Transverse colon (tissue), 4 donors: ENCODE data around the gene SEMA3A. TPM values are rescaled to one million over a fixed set of nuclear protein-coding genes. Genes with fewer than 3 reads are reported as not detected.

Experiments used
- DNase-seq: peaks from one replicate; pipeline ENCODE4 v3.0.0-alpha.2; 2019
- H3K27ac ChIP-seq, 4 donors: fragments of 200-600 bp; sonication (generic); 2 replicates each; pipeline ENCODE4 v1.5.1; 2016 to 2018; ENCODE audit warnings: inconsistent platforms in 4 of 4
- H3K27me3 ChIP-seq: fragments of 200-600 bp; sonication (generic); 2 replicates; pipeline ENCODE4 v1.5.1; 2017; ENCODE audit warnings: inconsistent platforms
- H3K36me3 ChIP-seq, 4 donors: fragments of 200-600 bp; sonication (generic); 2 replicates each; pipeline ENCODE4 v1.5.1; 2017 to 2019; ENCODE audit warnings: inconsistent platforms in 4 of 4
- H3K4me1 ChIP-seq, 4 donors: fragments of 200-600 bp; sonication (generic); 2 replicates each; pipeline ENCODE4 v1.5.1; 2017 to 2020; ENCODE audit warnings: inconsistent platforms in 4 of 4
- H3K4me3 ChIP-seq, 4 donors: fragments of 200-600 bp; sonication (generic); 1 replicate in 1 of 4; 2 replicates in 3 of 4; pipeline versions ENCODE4 v1.5.1 to v1.6.1; 2017 to 2019; ENCODE audit warnings: inconsistent platforms in 4 of 4
- H3K9me3 ChIP-seq, 2 donors: fragments of 200-600 bp; sonication (generic); 2 replicates each; pipeline ENCODE4 v1.5.1; 2017 to 2019; ENCODE audit warnings: inconsistent platforms in 2 of 2
- EP300 ChIP-seq: sonication (generic); formaldehyde crosslinking; IDR thresholded peaks from one replicate; pipeline ENCODE4 v1.6.1; 2017; ENCODE audit warnings: antibody characterized with exemption, low read depth
- POLR2A ChIP-seq: fragments of 450-650 bp; IDR thresholded peaks from one replicate; pipeline ENCODE4 v1.6.1; 2016; ENCODE audit warnings: antibody characterized with exemption, mild to moderate bottlenecking, moderate library complexity
- POLR2AphosphoS5 ChIP-seq, 3 donors: sonication (generic); formaldehyde crosslinking; IDR thresholded peaks; one replicate each; pipeline ENCODE4 v1.6.1; 2016; ENCODE audit warnings: antibody characterized with exemption in 3 of 3
- WGBS, 2 donors: methylation state at CpG; one replicate each; pipeline ENCODE4 v1.1.5; 2018; ENCODE audit warnings: low coverage in 1 of 2; 5-methylcytosine and 5-hydroxymethylcytosine counted together
- in situ Hi-C, 4 donors: fragments of 200-750 bp; cut with MboI; loops; one replicate each; pipeline versions ENCODE4 v1.15.0 to v1.15.1; 2017; ENCODE audit warnings: low sequenced_read_pairs in 3 of 4, low pct_ligation_motif_present in 1 of 4, low pct_unique_long_range_greater_than_20kb in 1 of 4
- intact Hi-C: fragments of 100-400 bp; cut with DNase I; formaldehyde crosslinking; loops from one replicate; pipeline ENCODE4 v1.15.1; 2023; ENCODE audit warnings: low total_unique reads
- total RNA-seq, 4 donors: library from RNA; depleted of rRNA; stranded (reverse); fragments of >200 nt; gene quantifications; one replicate each; pipeline ENCODE4 v1.1.0, GENCODE V29; 2016
- TF ChIP-seq, protein P1 (sequence below), 5 experiments: fragments of 200-600 bp in 3 of 5; fragments of 450-650 bp in 2 of 5; sonication (generic) in 3 of 5; IDR thresholded peaks; 1 replicate in 2 of 5; 2 replicates in 3 of 5; pipeline ENCODE4 v1.5.1; 2016 to 2017; ENCODE audit warnings: antibody characterized with exemption in 5 of 5, inconsistent platforms in 3 of 5, mild to moderate bottlenecking in 2 of 5, moderate library complexity in 1 of 5

The SEMA3A gene
- total RNA-seq, 4 donors from 2014 or later: 1.00 to 8.3 (median 4.7) TPM

- H3K9me3 ChIP-seq: no peaks in the 10 kb centered on the region
- H3K4me3 ChIP-seq: no peak overlapping the region
- intact Hi-C loops: no loop called here
- peaks cover 0 to 13% (median 7%) of the 10 kb centered on the region in 4 donors for H3K4me1 ChIP-seq
- WGBS, 2 donors: 10 to 19% methylated on average over 1 of the region's 1 CpG
- H3K27ac ChIP-seq: no peak overlapping the region
- in situ Hi-C loops: no loop called here
- no peaks in the 10 kb centered on the region for H3K36me3 ChIP-seq
- H3K27me3 ChIP-seq: no peaks in the 10 kb centered on the region
- no peak for DNase-seq
- TF ChIP-seq POLR2A (no peak), POLR2AphosphoS5 (IDR thresholded peaks at IDR 0.05) (no peak), EP300 (no peak)
- TF ChIP-seq, protein P1, sequence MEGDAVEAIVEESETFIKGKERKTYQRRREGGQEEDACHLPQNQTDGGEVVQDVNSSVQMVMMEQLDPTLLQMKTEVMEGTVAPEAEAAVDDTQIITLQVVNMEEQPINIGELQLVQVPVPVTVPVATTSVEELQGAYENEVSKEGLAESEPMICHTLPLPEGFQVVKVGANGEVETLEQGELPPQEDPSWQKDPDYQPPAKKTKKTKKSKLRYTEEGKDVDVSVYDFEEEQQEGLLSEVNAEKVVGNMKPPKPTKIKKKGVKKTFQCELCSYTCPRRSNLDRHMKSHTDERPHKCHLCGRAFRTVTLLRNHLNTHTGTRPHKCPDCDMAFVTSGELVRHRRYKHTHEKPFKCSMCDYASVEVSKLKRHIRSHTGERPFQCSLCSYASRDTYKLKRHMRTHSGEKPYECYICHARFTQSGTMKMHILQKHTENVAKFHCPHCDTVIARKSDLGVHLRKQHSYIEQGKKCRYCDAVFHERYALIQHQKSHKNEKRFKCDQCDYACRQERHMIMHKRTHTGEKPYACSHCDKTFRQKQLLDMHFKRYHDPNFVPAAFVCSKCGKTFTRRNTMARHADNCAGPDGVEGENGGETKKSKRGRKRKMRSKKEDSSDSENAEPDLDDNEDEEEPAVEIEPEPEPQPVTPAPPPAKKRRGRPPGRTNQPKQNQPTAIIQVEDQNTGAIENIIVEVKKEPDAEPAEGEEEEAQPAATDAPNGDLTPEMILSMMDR (IDR thresholded peaks at IDR 0.05): no peak
Observed at GRCh38 chr7:84091318-84091717, 103.3 kb downstream of the SEMA3A start.

GRCh38 chr7:84088802-84089201 lies 105.8 kb downstream of the SEMA3A start:
- no peak overlapping the region for H3K27ac ChIP-seq
- intact Hi-C loops (no loop called here), in situ Hi-C loops (no loop called here)
- no peaks in the 10 kb centered on the region for H3K27me3 ChIP-seq
- H3K9me3 ChIP-seq: no peaks in the 10 kb centered on the region
- H3K4me3 ChIP-seq: no peak overlapping the region
- no peak for DNase-seq
- no peaks in the 10 kb centered on the region for H3K36me3 ChIP-seq
- TF ChIP-seq, protein P1 (IDR thresholded peaks at IDR 0.05): no peak
- TF ChIP-seq POLR2AphosphoS5 (IDR thresholded peaks at IDR 0.05): no peak
- TF ChIP-seq EP300: no peak
- no peak for TF ChIP-seq POLR2A
- H3K4me1 ChIP-seq: peaks cover 0 to 13% (median 7%) of the 10 kb centered on the region in 4 donors
- 40 to 50% methylated on average over 1 of the region's 1 CpG for WGBS, 2 donors

DNA sequence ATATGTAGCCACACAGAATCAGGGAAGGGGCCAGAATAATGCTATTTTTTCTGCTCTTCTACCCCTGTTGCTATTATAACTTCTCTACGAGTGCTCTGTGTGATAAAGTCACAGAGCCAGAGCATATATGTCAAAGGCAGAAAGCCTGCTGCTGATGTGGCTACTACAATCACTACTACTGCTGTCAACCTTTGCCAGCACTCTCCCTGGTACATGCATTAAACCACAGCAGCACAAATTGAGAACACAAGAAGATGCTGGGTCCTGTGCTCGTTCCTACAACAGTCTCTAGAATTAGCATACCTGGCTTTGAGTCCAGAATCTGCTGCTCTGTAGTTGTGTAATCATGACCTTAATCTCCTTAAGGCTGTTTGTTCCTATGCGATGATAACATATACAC lies 108.6 kb downstream of the SEMA3A start:
- intact Hi-C loops: no loop called here

DNA sequence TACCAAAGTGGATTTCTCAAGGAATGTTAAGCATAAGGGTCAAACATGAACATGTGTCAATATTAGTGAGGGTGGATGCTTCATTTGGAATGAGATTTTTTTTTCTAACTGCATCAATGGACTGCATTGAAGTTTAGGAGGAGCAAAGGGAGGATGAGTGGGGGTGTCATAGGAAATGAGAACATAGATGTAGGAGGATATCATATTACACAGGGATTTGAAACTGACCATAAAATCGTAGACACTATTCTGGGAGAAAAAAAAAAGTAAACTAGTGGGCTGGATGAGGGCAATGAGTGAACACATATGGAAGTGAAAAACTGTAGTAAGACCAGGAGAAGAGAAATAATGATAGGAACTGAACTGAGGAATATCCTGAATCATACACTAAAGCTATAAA lies 109.4 kb downstream of the SEMA3A start:
- no peak overlapping the region for H3K27ac ChIP-seq
- H3K36me3 ChIP-seq: no peaks in the 10 kb centered on the region

More for the DNA sequence above, 108.6 kb downstream of the SEMA3A start:
- no peaks in the 10 kb centered on the region for H3K36me3 ChIP-seq
- H3K4me1 ChIP-seq: no peaks in the 10 kb centered on the region
- WGBS, 2 donors: 50 to 72% methylated on average over 1 to 3 of the region's 3 CpGs
- no peak overlapping the region for H3K4me3 ChIP-seq
- no peak for DNase-seq
- in situ Hi-C loops: no loop called here
- no peaks in the 10 kb centered on the region for H3K27me3 ChIP-seq
- H3K9me3 ChIP-seq: no peaks in the 10 kb centered on the region
- H3K27ac ChIP-seq: no peak overlapping the region
- TF ChIP-seq POLR2AphosphoS5 (IDR thresholded peaks at IDR 0.05) (no peak), POLR2A (no peak), EP300 (no peak)
- TF ChIP-seq, protein P1 (IDR thresholded peaks at IDR 0.05): no peak

More for the DNA sequence above, 109.4 kb downstream of the SEMA3A start:
- no peak for DNase-seq
- Histone ChIP-seq H3K9me3 (no peaks in the 10 kb centered on the region), H3K27me3 (no peaks in the 10 kb centered on the region), H3K4me3 (no peak overlapping the region), H3K4me1 (no peaks in the 10 kb centered on the region)
- intact Hi-C loops (no loop called here), in situ Hi-C loops (no loop called here)
- TF ChIP-seq POLR2A (no peak), EP300 (no peak), POLR2AphosphoS5 (IDR thresholded peaks at IDR 0.05) (no peak)
- TF ChIP-seq, protein P1 (IDR thresholded peaks at IDR 0.05): no peak
- 5 to 15% methylated on average over 1 of the region's 1 CpG for WGBS, 2 donors
